DND-41 (cell line): ENCODE results near the gene FAXDC2.
"Not testable (repeated sequence)": the region's sequence is repeated elsewhere in the genome, so short reads cannot be mapped to it uniquely, and the experiment has no call there.

ENCODE experiments used
- ATAC-seq: fragments of 200-7000 bp; cut with Tn5 transposase; 3 replicates; pipeline ENCODE4 v1.9.1; 2021; ENCODE audit warnings: low read depth; ENCODE audit not compliant: insufficient read depth
- DNase-seq: peaks from one replicate; pipeline ENCODE4 v3.0.0-alpha.2; 2020
- H2AFZ ChIP-seq: 2 replicates; pipeline ENCODE4 v1.6.0; 2012; ENCODE audit warnings: low read depth, low read length
- H3K27ac ChIP-seq: 2 replicates; pipeline ENCODE4 v1.5.1; 2012; ENCODE audit warnings: low read length, inconsistent platforms
- H3K27me3 ChIP-seq: fragments of 200-600 bp; sonication (generic); 2 replicates; pipeline ENCODE4 v1.6.0; 2012; ENCODE audit warnings: low read length, mild to moderate bottlenecking, inconsistent platforms; ENCODE audit not compliant: insufficient read depth, poor library complexity
- H3K36me3 ChIP-seq: 2 replicates; pipeline ENCODE4 v1.5.1; 2012; ENCODE audit warnings: low read length, inconsistent platforms; ENCODE audit not compliant: insufficient read depth
- H3K4me1 ChIP-seq: 2 replicates; pipeline ENCODE4 v1.5.1; 2012; ENCODE audit warnings: mild to moderate bottlenecking, low read length; ENCODE audit not compliant: insufficient read depth
- H3K4me2 ChIP-seq: 2 replicates; pipeline ENCODE4 v1.6.0; 2012; ENCODE audit warnings: mild to moderate bottlenecking, moderate library complexity, low read length, inconsistent platforms; ENCODE audit not compliant: insufficient read depth
- H3K4me3 ChIP-seq, 2 experiments: fragments of 200-600 bp in 1 of 2; shearing (Covaris generic) in 1 of 2; 2 replicates each; pipeline ENCODE4 v1.5.1; 2012 to 2016; ENCODE audit warnings: inconsistent platforms in 2 of 2, low read length in 2 of 2, mild to moderate bottlenecking in 2 of 2, low read depth in 1 of 2, moderate library complexity in 1 of 2
- H3K79me2 ChIP-seq: 2 replicates; pipeline ENCODE4 v1.6.0; 2012; ENCODE audit warnings: low read length, inconsistent platforms; ENCODE audit not compliant: insufficient read depth
- H3K9ac ChIP-seq: 2 replicates; pipeline ENCODE4 v1.6.0; 2012; ENCODE audit warnings: low read depth, mild to moderate bottlenecking, inconsistent platforms, low read length, moderate library complexity
- H3K9me3 ChIP-seq: 2 replicates; pipeline ENCODE4 v1.5.1; 2012; ENCODE audit warnings: low read length, moderate library complexity, mild to moderate bottlenecking, inconsistent platforms; ENCODE audit not compliant: insufficient read depth, severe bottlenecking
- H4K20me1 ChIP-seq: 2 replicates; pipeline ENCODE4 v1.6.0; 2012; ENCODE audit warnings: low read length; ENCODE audit not compliant: insufficient read depth
- EZH2 ChIP-seq: IDR thresholded peaks from 3 replicates; pipeline ENCODE4 v1.6.1; 2012; ENCODE audit warnings: borderline replicate concordance, low read depth, mild to moderate bottlenecking, moderate library complexity, low read length, inconsistent platforms; ENCODE audit not compliant: severe bottlenecking
- TF ChIP-seq, protein P1 (sequence below): IDR thresholded peaks from 2 replicates; pipeline ENCODE4 v1.5.1; 2012; ENCODE audit warnings: borderline replicate concordance, low read length, moderate library complexity, mild to moderate bottlenecking; ENCODE audit not compliant: poor library complexity, severe bottlenecking; ENCODE audit errors: extremely low read depth

The FAXDC2 gene

GRCh38 chr5:154837009-154837901 lies 13.1 kb downstream of the FAXDC2 start:
- H3K4me1 ChIP-seq = no peaks in the 10 kb centered on the region
- no peaks in the 10 kb centered on the region for H3K79me2 ChIP-seq
- H3K9me3 ChIP-seq = no peaks in the 10 kb centered on the region
- ATAC-seq (no peak), DNase-seq (no peak)
- H3K27me3 ChIP-seq = no peaks in the 10 kb centered on the region
- no peak overlapping the region for H3K9ac ChIP-seq
- no peak for TF ChIP-seq EZH2
- TF ChIP-seq, protein P1, sequence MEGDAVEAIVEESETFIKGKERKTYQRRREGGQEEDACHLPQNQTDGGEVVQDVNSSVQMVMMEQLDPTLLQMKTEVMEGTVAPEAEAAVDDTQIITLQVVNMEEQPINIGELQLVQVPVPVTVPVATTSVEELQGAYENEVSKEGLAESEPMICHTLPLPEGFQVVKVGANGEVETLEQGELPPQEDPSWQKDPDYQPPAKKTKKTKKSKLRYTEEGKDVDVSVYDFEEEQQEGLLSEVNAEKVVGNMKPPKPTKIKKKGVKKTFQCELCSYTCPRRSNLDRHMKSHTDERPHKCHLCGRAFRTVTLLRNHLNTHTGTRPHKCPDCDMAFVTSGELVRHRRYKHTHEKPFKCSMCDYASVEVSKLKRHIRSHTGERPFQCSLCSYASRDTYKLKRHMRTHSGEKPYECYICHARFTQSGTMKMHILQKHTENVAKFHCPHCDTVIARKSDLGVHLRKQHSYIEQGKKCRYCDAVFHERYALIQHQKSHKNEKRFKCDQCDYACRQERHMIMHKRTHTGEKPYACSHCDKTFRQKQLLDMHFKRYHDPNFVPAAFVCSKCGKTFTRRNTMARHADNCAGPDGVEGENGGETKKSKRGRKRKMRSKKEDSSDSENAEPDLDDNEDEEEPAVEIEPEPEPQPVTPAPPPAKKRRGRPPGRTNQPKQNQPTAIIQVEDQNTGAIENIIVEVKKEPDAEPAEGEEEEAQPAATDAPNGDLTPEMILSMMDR = no peak
- H3K36me3 ChIP-seq = no peaks in the 10 kb centered on the region
- no peaks in the 10 kb centered on the region for H4K20me1 ChIP-seq
- no peak overlapping the region for H2AFZ ChIP-seq
- no peak overlapping the region for H3K27ac ChIP-seq
- no peak overlapping the region for H3K4me3 ChIP-seq
- no peak overlapping the region for H3K4me2 ChIP-seq

DNA sequence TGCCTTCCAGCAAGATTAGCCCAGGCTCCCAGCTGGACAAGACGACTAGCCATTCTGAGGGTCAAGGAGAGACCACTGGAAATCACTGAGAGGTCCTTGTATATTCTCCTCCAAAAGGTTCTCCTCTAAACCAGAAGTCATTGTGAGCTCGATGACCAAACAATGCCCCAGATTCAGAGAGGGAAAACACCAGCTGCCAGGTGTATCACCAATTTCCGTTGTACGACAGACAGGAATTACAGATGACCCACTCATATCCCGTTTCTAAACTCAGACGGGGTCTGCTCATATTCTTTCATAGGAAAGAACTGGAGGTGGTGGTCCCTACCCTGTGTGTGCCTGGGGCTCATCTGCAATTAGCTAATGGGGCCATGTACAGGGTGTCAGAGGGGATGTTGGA lies 14.2 kb downstream of the FAXDC2 start:
- H3K36me3 ChIP-seq = peaks cover 4% of the 10 kb centered on the region
- ATAC-seq (no peak), DNase-seq (no peak)
- no peak overlapping the region for H3K27ac ChIP-seq
- no peak overlapping the region for H3K9ac ChIP-seq
- H2AFZ ChIP-seq = no peak overlapping the region
- H4K20me1 ChIP-seq = no peaks in the 10 kb centered on the region
- no peak overlapping the region for H3K4me3 ChIP-seq
- H3K9me3 ChIP-seq = no peaks in the 10 kb centered on the region
- no peaks in the 10 kb centered on the region for H3K4me1 ChIP-seq
- TF ChIP-seq, protein P1 = no peak
- no peak for TF ChIP-seq EZH2
- no peak overlapping the region for H3K4me2 ChIP-seq
- H3K27me3 ChIP-seq = no peaks in the 10 kb centered on the region
- no peaks in the 10 kb centered on the region for H3K79me2 ChIP-seq

- DNase-seq, H4K20me1 ChIP-seq, H3K36me3 ChIP-seq, H3K9me3 ChIP-seq, H3K4me2 ChIP-seq, H2AFZ ChIP-seq, H3K79me2 ChIP-seq, H3K4me3 ChIP-seq, H3K27me3 ChIP-seq, H3K27ac ChIP-seq, H3K9ac ChIP-seq, H3K4me1 ChIP-seq, ATAC-seq: not testable (repeated sequence)
Observed at GRCh38 chr5:154835701-154836052, 14.7 kb downstream of the FAXDC2 start.

DNA sequence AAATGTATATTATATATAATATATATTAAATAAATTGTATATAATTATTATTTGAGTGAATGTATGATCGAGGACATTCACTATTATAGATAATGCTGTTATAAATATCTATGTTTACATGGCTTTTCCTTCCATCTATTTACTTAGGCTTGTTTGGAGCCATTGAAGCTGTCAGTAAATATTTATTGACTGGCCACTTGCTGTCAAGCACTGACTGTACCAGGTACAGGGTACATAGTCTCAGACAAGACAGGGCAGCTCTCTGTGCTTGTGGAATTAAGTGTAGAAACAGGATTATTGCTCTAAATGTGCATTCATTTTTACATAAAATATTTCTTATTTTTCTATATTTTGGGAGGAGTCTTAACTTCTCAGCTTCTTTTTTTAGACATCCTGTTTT lies 16.4 kb downstream of the FAXDC2 start:
- H2AFZ ChIP-seq = no peak overlapping the region
- H3K9ac ChIP-seq = no peak overlapping the region
- H3K4me3 ChIP-seq = no peak overlapping the region
- ATAC-seq (no peak), DNase-seq (no peak)
- peaks cover 24% of the 10 kb centered on the region for H3K36me3 ChIP-seq
- no peaks in the 10 kb centered on the region for H3K4me1 ChIP-seq
- H3K27ac ChIP-seq = no peak overlapping the region
- peaks cover 2% of the 10 kb centered on the region; the same call in 1 of the 2 replicates for H4K20me1 ChIP-seq
- no peak overlapping the region for H3K4me2 ChIP-seq
- no peaks in the 10 kb centered on the region for H3K9me3 ChIP-seq
- H3K79me2 ChIP-seq = no peaks in the 10 kb centered on the region
- H3K27me3 ChIP-seq = no peaks in the 10 kb centered on the region
- no peak for TF ChIP-seq EZH2
- TF ChIP-seq, protein P1 = no peak

- not testable (repeated sequence) for H3K4me3 ChIP-seq, H3K79me2 ChIP-seq, H3K9me3 ChIP-seq, ATAC-seq, DNase-seq, H3K4me2 ChIP-seq, H2AFZ ChIP-seq, H3K27ac ChIP-seq, H3K9ac ChIP-seq, H4K20me1 ChIP-seq, H3K27me3 ChIP-seq, H3K4me1 ChIP-seq
- peaks cover 24% of the 10 kb centered on the region for H3K36me3 ChIP-seq
Observed at GRCh38 chr5:154832804-154833203, 17.6 kb downstream of the FAXDC2 start.
